ENCODE data around the gene TSR3. TPM values are rescaled to one million over a fixed set of nuclear protein-coding genes. Genes with fewer than 3 reads are reported as not detected.

Gene TSR3
- total RNA-seq, 1 donor from 2014 or later, result 60.6 TPM

- H3K36me3 ChIP-seq, result peaks cover 0 to 30% of the 10 kb centered on the region in 2 donors
- intact Hi-C loops (cut with DNase I), result no loop called here
- TF ChIP-seq POLR2AphosphoS5 (IDR thresholded peaks at IDR 0.05; ENCODE audit: insufficient read depth in 1 of 2, low read depth in 1 of 2), result no peak
- TF ChIP-seq CTCF (IDR thresholded peaks at IDR 0.05), result no peak
- TF ChIP-seq POLR2A (IDR thresholded peaks at IDR 0.05), result no peak
- H3K4me1 ChIP-seq, result peaks cover 12% of the 10 kb centered on the region
- no peaks in the 10 kb centered on the region for H3K9me3 ChIP-seq
- H3K4me3 ChIP-seq, result no peak overlapping the region
- no peak overlapping the region for H3K27ac ChIP-seq
- no peak for DNase-seq (ENCODE audit: extremely low spot score in 2 of 2)
- H3K27me3 ChIP-seq, result no peaks in the 10 kb centered on the region
These were observed 24.1 kb downstream of the TSR3 start for GRCh38 chr16:1327619-1327947.

GRCh38 chr16:1326946-1327618 lies 24.6 kb downstream of the TSR3 start:
- no peak for DNase-seq (ENCODE audit: extremely low spot score in 2 of 2)
- no peak overlapping the region for H3K27ac ChIP-seq
- intact Hi-C loops (cut with DNase I), result no loop called here
- H3K36me3 ChIP-seq, result peaks cover 0 to 35% of the 10 kb centered on the region in 2 donors
- peaks cover 7% of the 10 kb centered on the region for H3K4me1 ChIP-seq
- H3K9me3 ChIP-seq, result no peaks in the 10 kb centered on the region
- TF ChIP-seq CTCF (IDR thresholded peaks at IDR 0.05) (no peak), POLR2A (IDR thresholded peaks at IDR 0.05) (no peak), POLR2AphosphoS5 (IDR thresholded peaks at IDR 0.05; ENCODE audit: insufficient read depth in 1 of 2, low read depth in 1 of 2) (no peak)
- H3K27me3 ChIP-seq, result no peaks in the 10 kb centered on the region
- no peak overlapping the region for H3K4me3 ChIP-seq

GRCh38 chr16:1326391-1326790 lies 25.3 kb downstream of the TSR3 start:
- intact Hi-C loops (cut with DNase I), result no loop called here
- no peak overlapping the region for H3K4me3 ChIP-seq
- H3K27me3 ChIP-seq, result no peaks in the 10 kb centered on the region
- TF ChIP-seq CTCF (IDR thresholded peaks at IDR 0.05), result no peak
- TF ChIP-seq POLR2AphosphoS5 (IDR thresholded peaks at IDR 0.05; ENCODE audit: insufficient read depth in 1 of 2, low read depth in 1 of 2), result no peak
- no peak for TF ChIP-seq POLR2A (IDR thresholded peaks at IDR 0.05)
- H3K9me3 ChIP-seq, result no peaks in the 10 kb centered on the region
- peaks cover 0 to 42% of the 10 kb centered on the region in 2 donors for H3K36me3 ChIP-seq
- no peak overlapping the region for H3K27ac ChIP-seq
- peaks cover under 1% of the 10 kb centered on the region for H3K4me1 ChIP-seq
- no peak for DNase-seq (ENCODE audit: extremely low spot score in 2 of 2)

- intact Hi-C loops (cut with DNase I), result no loop called here
- H3K27me3 ChIP-seq, result no peaks in the 10 kb centered on the region
- H3K27ac ChIP-seq, result no peak overlapping the region
- TF ChIP-seq POLR2AphosphoS5 (IDR thresholded peaks at IDR 0.05; ENCODE audit: insufficient read depth in 1 of 2, low read depth in 1 of 2) (no peak), POLR2A (IDR thresholded peaks at IDR 0.05) (no peak), CTCF (IDR thresholded peaks at IDR 0.05) (no peak)
- no peak overlapping the region for H3K4me3 ChIP-seq
- H3K9me3 ChIP-seq, result no peaks in the 10 kb centered on the region
- no peak for DNase-seq (ENCODE audit: extremely low spot score in 2 of 2)
- H3K36me3 ChIP-seq, result peaks cover 0 to 47% of the 10 kb centered on the region in 2 donors
- H3K4me1 ChIP-seq, result no peaks in the 10 kb centered on the region
These were observed 25.9 kb downstream of the TSR3 start for GRCh38 chr16:1325673-1326371.

GRCh38 chr16:1325261-1325660 lies 26.4 kb downstream of the TSR3 start:
- no peak for DNase-seq (ENCODE audit: extremely low spot score in 2 of 2)
- intact Hi-C loops (cut with DNase I), result no loop called here
- TF ChIP-seq POLR2A (IDR thresholded peaks at IDR 0.05), result no peak
- TF ChIP-seq CTCF (IDR thresholded peaks at IDR 0.05), result no peak
- no peak for TF ChIP-seq POLR2AphosphoS5 (IDR thresholded peaks at IDR 0.05; ENCODE audit: insufficient read depth in 1 of 2, low read depth in 1 of 2)
- Histone ChIP-seq H3K4me3 (no peak overlapping the region), H3K27me3 (no peaks in the 10 kb centered on the region), H3K36me3 (peaks cover 0 to 53% of the 10 kb centered on the region in 2 donors), H3K9me3 (no peaks in the 10 kb centered on the region), H3K27ac (no peak overlapping the region), H3K4me1 (no peaks in the 10 kb centered on the region)
